GM19452 (cell line): ENCODE data around the gene BRF1.
"Not testable (repeated sequence)": the region's sequence is repeated elsewhere in the genome, so short reads cannot be mapped to it uniquely, and the experiment has no call there.

Experiments used
- ATAC-seq: cut with Tn5 transposase; IDR thresholded peaks from one replicate; pipeline ENCODE4 v1.9.1; 2021; ENCODE audit not compliant: unreplicated experiment

The BRF1 gene

DNA sequence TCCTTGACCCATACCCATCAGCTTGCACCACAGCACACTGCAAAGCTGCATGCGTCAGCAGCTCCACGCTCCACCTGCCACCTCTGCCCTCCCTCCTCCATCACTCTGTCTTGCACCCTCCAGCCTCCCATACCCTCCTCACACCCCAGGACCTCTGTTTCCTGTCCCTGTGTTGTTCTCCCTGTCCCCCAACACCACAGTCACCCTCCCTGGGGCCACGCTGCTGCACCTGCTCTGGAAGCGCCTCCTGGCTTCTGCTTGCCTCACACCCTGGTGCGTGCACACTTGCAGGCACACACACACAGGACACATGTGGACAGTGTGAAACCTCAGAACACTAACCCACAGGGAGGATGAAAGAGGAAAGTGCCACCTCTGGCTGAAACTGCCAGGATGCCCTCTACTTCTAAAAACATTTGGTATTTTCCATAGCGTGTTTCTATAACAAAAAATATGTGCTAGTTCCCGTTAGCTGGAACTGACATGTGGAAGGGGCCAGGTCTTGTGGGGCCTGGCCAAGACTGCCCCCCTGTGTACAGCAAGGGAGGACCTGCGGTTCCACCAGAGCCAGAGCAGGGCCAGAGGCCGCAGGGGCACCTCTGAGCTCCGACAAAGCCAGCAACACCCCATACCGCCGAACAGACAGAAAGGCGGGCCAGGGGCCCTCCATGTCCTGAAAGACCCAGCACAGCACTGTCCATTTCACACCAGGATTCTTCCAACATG lies 10.0 kb downstream of the BRF1 start:
- ATAC-seq = no peak

DNA sequence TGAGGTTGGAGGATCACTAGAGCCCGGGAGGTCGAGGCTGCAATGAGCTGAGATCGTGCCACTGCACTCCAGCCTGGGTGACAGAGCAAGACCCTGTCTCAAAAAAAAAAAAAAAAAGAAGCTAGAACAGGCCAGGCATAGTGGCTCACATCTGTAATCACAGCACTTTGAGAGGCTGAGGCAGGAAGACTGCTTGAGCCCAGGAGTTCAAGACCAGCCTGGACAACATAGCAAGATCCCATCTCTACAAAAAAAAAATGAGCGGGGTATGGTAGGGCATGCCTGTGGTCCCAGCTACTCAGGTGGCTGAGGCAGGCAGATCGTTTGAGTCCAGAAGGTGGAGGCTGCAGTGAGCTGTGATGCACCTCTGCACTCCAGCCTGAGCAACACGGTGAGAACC lies 11.9 kb downstream of the BRF1 start:
- not testable (repeated sequence) for ATAC-seq

DNA sequence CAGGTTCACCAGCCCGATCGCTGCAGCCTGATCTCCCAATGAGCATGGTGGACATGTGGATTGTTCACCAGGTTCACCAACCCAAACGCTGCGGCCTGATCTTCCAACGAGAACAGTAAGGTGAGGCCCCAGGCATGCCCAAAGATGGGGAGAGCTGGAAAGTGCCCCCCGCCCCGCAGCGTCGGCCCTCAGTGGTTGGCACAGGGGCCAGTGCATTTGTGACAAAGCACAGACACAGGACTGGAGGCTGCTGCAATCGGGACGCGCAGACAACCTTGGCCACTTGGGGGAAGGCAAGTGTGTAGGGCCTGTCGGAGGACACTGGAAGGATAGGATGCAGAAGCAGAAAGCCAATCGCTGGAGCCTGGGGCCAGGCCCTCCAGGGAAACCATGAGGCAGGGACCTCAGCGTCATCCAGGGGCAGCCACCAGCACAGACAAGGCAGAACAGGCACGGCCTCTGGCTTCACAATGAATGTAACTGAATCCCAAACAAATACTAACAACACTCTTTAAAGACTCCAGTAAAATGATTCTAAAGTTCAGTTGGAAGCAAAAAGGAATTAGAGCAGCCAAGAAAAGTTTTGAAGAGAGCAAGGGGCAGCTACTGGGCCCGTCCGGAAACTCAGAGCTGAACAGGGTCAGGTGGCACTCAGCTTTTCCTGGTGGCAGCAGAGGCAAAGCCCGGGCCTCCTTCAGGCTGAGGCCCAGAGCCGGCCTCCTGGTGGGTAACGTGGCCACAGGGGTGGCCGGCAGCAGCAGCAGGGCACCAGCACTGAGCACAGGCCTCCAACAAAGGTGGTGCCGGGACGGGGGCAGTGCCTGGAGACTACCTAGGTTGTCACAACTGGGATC lies 13.3 kb downstream of the BRF1 start:
- no peak for ATAC-seq

- ATAC-seq = no peak
These were observed 14.0 kb downstream of the BRF1 start for GRCh38 chr14:105286759-105287144.

GRCh38 chr14:105285174-105285573 lies 15.6 kb downstream of the BRF1 start:
- ATAC-seq = no peak

DNA sequence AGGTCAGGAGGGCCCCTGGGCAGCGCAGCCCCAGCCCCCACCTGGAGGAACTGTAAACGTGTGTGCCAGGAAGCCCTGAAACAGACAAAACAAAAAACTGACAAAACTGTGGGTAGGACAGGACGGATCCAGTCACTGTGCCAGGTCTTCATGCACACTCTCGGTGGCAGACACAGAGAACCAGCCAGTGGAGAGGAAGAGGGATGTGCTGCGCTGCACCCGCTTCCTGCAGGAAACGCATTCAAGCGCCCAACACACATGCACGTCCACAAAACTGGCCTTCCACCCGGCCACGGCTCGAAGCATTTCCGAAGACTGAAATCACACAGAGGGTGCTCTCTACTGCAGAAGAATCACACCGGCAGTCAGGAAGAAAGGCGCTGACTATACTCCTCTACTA lies 16.9 kb downstream of the BRF1 start:
- ATAC-seq = no peak

DNA sequence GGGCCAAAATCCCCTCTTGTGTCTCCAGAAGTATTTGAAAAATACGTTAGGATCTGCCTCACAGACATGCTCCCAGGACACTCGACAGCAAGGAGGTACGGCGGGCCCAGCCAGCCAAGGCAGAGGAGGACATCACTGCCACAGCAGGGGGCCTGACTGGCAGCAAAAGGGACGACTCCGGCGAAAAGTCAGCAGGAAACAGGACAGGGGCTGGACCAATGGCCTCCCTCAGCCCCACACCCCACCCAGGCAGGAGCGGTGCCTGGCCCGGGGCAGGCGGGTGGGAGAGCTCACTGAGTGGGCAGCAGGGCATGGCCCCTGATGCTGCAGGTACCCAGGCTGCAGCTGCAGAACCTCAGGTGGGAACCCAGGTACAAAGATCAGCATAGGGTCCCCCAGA lies 17.8 kb downstream of the BRF1 start:
- ATAC-seq = no peak

DNA sequence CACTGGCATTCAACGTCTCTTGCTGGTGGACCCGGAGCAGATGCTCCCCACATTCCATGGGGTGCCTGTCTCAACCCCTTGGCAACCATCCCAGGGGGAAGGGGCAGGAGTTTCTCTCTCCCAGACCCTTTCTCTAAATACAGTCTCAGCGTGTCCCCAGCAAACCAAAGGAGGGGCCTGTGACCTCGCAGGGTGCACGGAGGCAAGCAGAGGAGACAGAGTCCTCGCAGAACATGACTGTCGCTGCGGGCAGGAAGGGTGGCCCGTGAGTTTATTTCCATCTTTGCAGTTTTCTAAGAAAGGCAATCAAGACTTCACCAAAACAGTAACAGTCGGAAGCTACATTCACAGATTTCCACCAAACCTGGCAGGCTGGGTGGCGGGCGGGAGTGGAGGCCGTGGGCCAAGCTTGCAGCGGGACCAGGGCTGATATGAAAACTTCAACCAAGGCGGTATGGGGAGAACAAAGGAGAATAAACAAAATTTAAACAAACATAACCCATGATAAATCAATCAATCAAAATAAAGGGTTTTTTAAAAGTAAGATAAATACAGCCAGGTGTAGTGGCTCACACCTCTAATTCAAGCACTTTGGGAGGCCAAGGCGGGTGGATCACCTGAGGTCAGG lies 18.6 kb downstream of the BRF1 start:
- no peak for ATAC-seq

- ATAC-seq = no peak
These were observed 19.3 kb downstream of the BRF1 start for GRCh38 chr14:105281371-105282097.

GRCh38 chr14:105280525-105280924 lies 20.3 kb downstream of the BRF1 start:
- no peak for ATAC-seq

- ATAC-seq = no peak
These were observed 21.0 kb downstream of the BRF1 start for GRCh38 chr14:105279642-105280361.

GRCh38 chr14:105277448-105277847 lies 23.4 kb downstream of the BRF1 start:
- ATAC-seq = not testable (repeated sequence)

DNA sequence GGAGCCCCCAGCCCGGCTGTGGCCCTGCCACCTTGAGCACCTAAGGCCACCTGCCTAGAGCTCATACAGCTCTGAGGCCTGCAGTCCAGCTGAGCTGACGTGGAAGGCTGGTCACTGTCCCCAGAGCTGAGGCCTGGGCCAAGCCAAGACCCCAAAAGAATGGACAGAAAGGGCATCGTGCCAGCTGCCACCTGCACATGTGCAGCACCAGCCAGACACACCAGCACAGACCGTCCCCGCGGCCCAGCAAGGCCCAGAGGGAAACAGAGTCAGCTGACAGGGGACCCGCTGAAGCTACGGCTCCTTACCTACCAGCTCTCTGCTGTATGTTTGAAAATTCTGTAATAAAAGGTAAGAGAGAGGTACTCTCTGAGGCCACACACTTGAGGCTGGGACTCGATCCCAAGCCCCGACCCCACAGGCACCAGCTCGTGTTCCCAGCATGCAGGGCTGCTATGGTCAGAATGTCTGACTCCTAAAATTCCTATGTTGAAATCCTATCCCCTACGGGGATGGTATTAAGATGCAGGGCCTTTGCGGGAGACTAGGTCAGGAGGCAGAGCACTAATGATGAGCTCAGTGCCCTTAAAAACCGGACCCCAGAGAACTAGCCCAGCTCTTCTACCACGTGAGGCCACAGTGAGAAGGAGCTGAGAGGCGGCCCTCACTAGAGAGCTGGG lies 25.4 kb downstream of the BRF1 start:
- ATAC-seq = no peak

- no peak for ATAC-seq
These were observed 26.2 kb downstream of the BRF1 start for GRCh38 chr14:105274637-105275036.

- ATAC-seq = no peak
These were observed 27.7 kb downstream of the BRF1 start for GRCh38 chr14:105273062-105273461.

- no peak for ATAC-seq
These were observed 28.2 kb downstream of the BRF1 start for GRCh38 chr14:105272623-105273022.

DNA sequence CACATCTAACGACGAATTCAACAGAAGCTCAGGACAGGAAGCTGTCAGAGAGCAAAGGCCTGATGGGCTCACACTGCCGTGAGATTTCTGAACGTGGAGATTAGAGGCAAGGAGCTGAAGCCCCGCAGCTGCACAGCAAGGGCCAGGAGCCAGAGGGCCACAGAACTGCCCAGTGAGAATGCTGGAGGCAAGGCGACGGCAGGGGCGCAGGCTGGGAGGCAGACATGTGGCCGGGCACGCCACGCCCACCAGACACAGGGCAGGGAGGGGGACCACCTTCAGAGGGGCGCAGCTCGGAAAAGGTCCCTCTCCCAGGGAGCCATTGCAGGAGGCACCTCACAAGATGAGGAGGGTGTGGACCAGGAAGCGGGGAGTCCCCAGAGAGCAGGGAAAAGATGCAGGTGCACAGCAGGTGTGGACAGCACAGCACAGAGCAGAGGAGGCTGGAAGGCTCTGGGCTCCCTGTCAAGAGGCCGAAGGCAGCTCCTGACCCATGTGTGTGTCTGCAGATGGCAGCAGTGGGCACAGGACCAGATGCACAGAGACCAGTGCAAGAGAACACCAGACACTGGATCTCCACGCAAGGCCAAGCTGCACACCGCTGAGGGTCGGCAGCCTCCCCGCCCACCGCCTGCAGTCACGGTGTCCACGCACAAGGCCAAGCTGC lies 29.4 kb downstream of the BRF1 start:
- ATAC-seq = no peak

- ATAC-seq = no peak
These were observed 31.4 kb downstream of the BRF1 start for GRCh38 chr14:105269405-105269804.

GRCh38 chr14:105268736-105269354 lies 32.0 kb downstream of the BRF1 start:
- no peak for ATAC-seq
